ENCODE measurements around the gene ATOSA.

Gene ATOSA

GRCh38 chr15:52726195-52726594, 47.0 kb upstream of the ATOSA start:
- no peak overlapping the region for H3K4me3 ChIP-seq (ENCODE audit: low read depth in 1 of 2, low read length in 2 of 2)
- no peaks in the 10 kb centered on the region for H3K36me3 ChIP-seq (ENCODE audit: insufficient read depth, low read length)
- H3K79me2 ChIP-seq (ENCODE audit: insufficient read depth, low read length): no peaks in the 10 kb centered on the region
- no peaks in the 10 kb centered on the region for H4K20me1 ChIP-seq (ENCODE audit: insufficient read depth, low read length)
- H3K4me1 ChIP-seq (ENCODE audit: insufficient read depth, low read length): peaks cover 3% of the 10 kb centered on the region; the same call in 1 of the 2 replicates
- DNase-seq (no peak), ATAC-seq (ENCODE audit: insufficient read depth, low read depth) (no peak)
- H3K9ac ChIP-seq (ENCODE audit: low read depth, low read length): no peak overlapping the region
- H3K9me3 ChIP-seq (ENCODE audit: insufficient read depth, low read length, severe bottlenecking): no peaks in the 10 kb centered on the region
- TF ChIP-seq, protein P1, sequence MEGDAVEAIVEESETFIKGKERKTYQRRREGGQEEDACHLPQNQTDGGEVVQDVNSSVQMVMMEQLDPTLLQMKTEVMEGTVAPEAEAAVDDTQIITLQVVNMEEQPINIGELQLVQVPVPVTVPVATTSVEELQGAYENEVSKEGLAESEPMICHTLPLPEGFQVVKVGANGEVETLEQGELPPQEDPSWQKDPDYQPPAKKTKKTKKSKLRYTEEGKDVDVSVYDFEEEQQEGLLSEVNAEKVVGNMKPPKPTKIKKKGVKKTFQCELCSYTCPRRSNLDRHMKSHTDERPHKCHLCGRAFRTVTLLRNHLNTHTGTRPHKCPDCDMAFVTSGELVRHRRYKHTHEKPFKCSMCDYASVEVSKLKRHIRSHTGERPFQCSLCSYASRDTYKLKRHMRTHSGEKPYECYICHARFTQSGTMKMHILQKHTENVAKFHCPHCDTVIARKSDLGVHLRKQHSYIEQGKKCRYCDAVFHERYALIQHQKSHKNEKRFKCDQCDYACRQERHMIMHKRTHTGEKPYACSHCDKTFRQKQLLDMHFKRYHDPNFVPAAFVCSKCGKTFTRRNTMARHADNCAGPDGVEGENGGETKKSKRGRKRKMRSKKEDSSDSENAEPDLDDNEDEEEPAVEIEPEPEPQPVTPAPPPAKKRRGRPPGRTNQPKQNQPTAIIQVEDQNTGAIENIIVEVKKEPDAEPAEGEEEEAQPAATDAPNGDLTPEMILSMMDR (IDR thresholded peaks at IDR 0.05; ENCODE audit: borderline replicate concordance, extremely low read depth, low read length, poor library complexity, severe bottlenecking): no peak
- H3K27me3 ChIP-seq (ENCODE audit: insufficient read depth, low read length, poor library complexity): no peaks in the 10 kb centered on the region
- no peak overlapping the region for H2AFZ ChIP-seq (ENCODE audit: low read depth, low read length)
- no peak overlapping the region for H3K4me2 ChIP-seq (ENCODE audit: insufficient read depth, low read length)
- no peak overlapping the region for H3K27ac ChIP-seq (ENCODE audit: low read length)

GRCh38 chr15:52718551-52718950, 39.4 kb upstream of the ATOSA start:
- H4K20me1 ChIP-seq (ENCODE audit: insufficient read depth, low read length): no peaks in the 10 kb centered on the region
- TF ChIP-seq EZH2 (IDR thresholded peaks at IDR 0.05; ENCODE audit: borderline replicate concordance, low read depth, low read length, severe bottlenecking): no peak
- TF ChIP-seq, protein P1 (IDR thresholded peaks at IDR 0.05; ENCODE audit: borderline replicate concordance, extremely low read depth, low read length, poor library complexity, severe bottlenecking): no peak
- no peaks in the 10 kb centered on the region for H3K9me3 ChIP-seq (ENCODE audit: insufficient read depth, low read length, severe bottlenecking)
- ATAC-seq (ENCODE audit: insufficient read depth, low read depth) (no peak), DNase-seq (no peak)
- H3K9ac ChIP-seq (ENCODE audit: low read depth, low read length): no peak overlapping the region
- H3K27ac ChIP-seq (ENCODE audit: low read length): no peak overlapping the region
- H3K4me3 ChIP-seq (ENCODE audit: low read depth in 1 of 2, low read length in 2 of 2): no peak overlapping the region
- no peak overlapping the region for H2AFZ ChIP-seq (ENCODE audit: low read depth, low read length)
- no peaks in the 10 kb centered on the region for H3K79me2 ChIP-seq (ENCODE audit: insufficient read depth, low read length)
- no peak overlapping the region for H3K4me2 ChIP-seq (ENCODE audit: insufficient read depth, low read length)
- H3K36me3 ChIP-seq (ENCODE audit: insufficient read depth, low read length): no peaks in the 10 kb centered on the region
- H3K4me1 ChIP-seq (ENCODE audit: insufficient read depth, low read length): no peaks in the 10 kb centered on the region
- no peaks in the 10 kb centered on the region for H3K27me3 ChIP-seq (ENCODE audit: insufficient read depth, low read length, poor library complexity)

DNA sequence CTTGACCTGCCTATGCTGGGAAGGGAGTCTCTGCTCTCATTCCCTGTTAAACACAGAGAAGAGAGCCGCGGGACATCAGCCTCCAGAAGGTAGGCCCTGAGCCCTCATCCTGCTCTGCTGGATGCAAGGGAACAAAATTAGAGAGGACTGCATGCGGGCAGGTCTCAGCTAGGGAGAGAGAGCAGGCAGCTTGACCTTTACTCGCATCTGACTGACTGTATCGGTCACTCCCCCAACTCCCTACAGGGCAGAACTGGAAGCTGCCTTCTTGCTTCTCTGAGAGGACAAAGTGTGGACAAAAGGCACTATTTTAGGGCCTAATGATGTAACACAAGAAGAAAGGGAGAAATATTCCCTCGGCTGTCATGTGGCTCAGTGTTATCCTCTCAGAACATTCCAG, 38.7 kb upstream of the ATOSA start:
- no peak overlapping the region for H3K27ac ChIP-seq (ENCODE audit: low read length)
- H3K4me1 ChIP-seq (ENCODE audit: insufficient read depth, low read length): no peaks in the 10 kb centered on the region
- TF ChIP-seq, protein P1 (IDR thresholded peaks at IDR 0.05; ENCODE audit: borderline replicate concordance, extremely low read depth, low read length, poor library complexity, severe bottlenecking): no peak
- no peak for TF ChIP-seq EZH2 (IDR thresholded peaks at IDR 0.05; ENCODE audit: borderline replicate concordance, low read depth, low read length, severe bottlenecking)
- H4K20me1 ChIP-seq (ENCODE audit: insufficient read depth, low read length): no peaks in the 10 kb centered on the region
- H2AFZ ChIP-seq (ENCODE audit: low read depth, low read length): no peak overlapping the region
- H3K4me3 ChIP-seq (ENCODE audit: low read depth in 1 of 2, low read length in 2 of 2): no peak overlapping the region
- H3K36me3 ChIP-seq (ENCODE audit: insufficient read depth, low read length): no peaks in the 10 kb centered on the region
- ATAC-seq (ENCODE audit: insufficient read depth, low read depth) (no peak), DNase-seq (no peak)
- H3K4me2 ChIP-seq (ENCODE audit: insufficient read depth, low read length): no peak overlapping the region
- no peaks in the 10 kb centered on the region for H3K79me2 ChIP-seq (ENCODE audit: insufficient read depth, low read length)
- H3K9me3 ChIP-seq (ENCODE audit: insufficient read depth, low read length, severe bottlenecking): no peaks in the 10 kb centered on the region
- no peaks in the 10 kb centered on the region for H3K27me3 ChIP-seq (ENCODE audit: insufficient read depth, low read length, poor library complexity)
- H3K9ac ChIP-seq (ENCODE audit: low read depth, low read length): no peak overlapping the region

- TF ChIP-seq EZH2 (IDR thresholded peaks at IDR 0.05; ENCODE audit: borderline replicate concordance, low read depth, low read length, severe bottlenecking): no peak
- TF ChIP-seq, protein P1 (IDR thresholded peaks at IDR 0.05; ENCODE audit: borderline replicate concordance, extremely low read depth, low read length, poor library complexity, severe bottlenecking): no peak
- Histone ChIP-seq H4K20me1 (ENCODE audit: insufficient read depth, low read length) (no peaks in the 10 kb centered on the region), H3K4me2 (ENCODE audit: insufficient read depth, low read length) (no peak overlapping the region), H3K9me3 (ENCODE audit: insufficient read depth, low read length, severe bottlenecking) (no peaks in the 10 kb centered on the region), H2AFZ (ENCODE audit: low read depth, low read length) (no peak overlapping the region), H3K4me3 (ENCODE audit: low read depth in 1 of 2, low read length in 2 of 2) (no peak overlapping the region), H3K36me3 (ENCODE audit: insufficient read depth, low read length) (no peaks in the 10 kb centered on the region), H3K27me3 (ENCODE audit: insufficient read depth, low read length, poor library complexity) (no peaks in the 10 kb centered on the region), H3K79me2 (ENCODE audit: insufficient read depth, low read length) (no peaks in the 10 kb centered on the region), H3K27ac (ENCODE audit: low read length) (no peak overlapping the region), H3K4me1 (ENCODE audit: insufficient read depth, low read length) (no peaks in the 10 kb centered on the region), H3K9ac (ENCODE audit: low read depth, low read length) (no peak overlapping the region)
- no peak for DNase-seq
- ATAC-seq (ENCODE audit: insufficient read depth, low read depth): no peak
Measured at GRCh38 chr15:52717481-52717880, 38.3 kb upstream of the ATOSA start.

Data from DND-41 (cell line).